ENCODE measurements around the gene CTBP2. TPM values are rescaled to one million over a fixed set of nuclear protein-coding genes. Genes with fewer than 3 reads are reported as not detected.

CTBP2 gene
- polyA plus RNA-seq, 1 experiment: 72.9 TPM

DNA sequence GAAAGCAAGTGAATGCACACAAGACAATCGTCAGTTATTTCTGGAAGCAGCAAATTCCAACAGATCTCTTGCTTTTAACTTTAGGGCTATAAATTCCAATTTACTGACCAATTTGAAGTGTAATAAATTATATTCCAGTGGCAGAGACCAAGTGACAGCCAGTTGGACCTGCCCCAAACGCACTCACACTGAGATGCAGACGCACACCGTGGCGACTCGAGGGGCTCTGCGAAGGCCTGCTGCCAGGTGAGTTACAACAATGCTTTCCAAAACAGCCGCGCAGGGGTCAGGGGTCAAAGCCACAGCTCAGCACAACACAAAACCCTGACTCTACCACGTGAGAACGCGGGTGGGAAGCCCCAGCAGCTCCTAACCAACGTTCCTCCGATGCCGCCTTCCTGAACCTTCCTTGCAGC is 121.0 kb downstream of the CTBP2 start:
- CTCF ChIA-PET: interaction anchor here (0.9 to 1.5 kb wide), 2 partner anchors 9 to 18 kb away, joined by 3 to 7 read pairs; no protein-coding TSS in a partner anchor
- TF ChIP-seq, protein P1, sequence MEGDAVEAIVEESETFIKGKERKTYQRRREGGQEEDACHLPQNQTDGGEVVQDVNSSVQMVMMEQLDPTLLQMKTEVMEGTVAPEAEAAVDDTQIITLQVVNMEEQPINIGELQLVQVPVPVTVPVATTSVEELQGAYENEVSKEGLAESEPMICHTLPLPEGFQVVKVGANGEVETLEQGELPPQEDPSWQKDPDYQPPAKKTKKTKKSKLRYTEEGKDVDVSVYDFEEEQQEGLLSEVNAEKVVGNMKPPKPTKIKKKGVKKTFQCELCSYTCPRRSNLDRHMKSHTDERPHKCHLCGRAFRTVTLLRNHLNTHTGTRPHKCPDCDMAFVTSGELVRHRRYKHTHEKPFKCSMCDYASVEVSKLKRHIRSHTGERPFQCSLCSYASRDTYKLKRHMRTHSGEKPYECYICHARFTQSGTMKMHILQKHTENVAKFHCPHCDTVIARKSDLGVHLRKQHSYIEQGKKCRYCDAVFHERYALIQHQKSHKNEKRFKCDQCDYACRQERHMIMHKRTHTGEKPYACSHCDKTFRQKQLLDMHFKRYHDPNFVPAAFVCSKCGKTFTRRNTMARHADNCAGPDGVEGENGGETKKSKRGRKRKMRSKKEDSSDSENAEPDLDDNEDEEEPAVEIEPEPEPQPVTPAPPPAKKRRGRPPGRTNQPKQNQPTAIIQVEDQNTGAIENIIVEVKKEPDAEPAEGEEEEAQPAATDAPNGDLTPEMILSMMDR (IDR thresholded peaks at IDR 0.05; ENCODE audit: insufficient read depth, low read depth, low read length): no peak

DNA sequence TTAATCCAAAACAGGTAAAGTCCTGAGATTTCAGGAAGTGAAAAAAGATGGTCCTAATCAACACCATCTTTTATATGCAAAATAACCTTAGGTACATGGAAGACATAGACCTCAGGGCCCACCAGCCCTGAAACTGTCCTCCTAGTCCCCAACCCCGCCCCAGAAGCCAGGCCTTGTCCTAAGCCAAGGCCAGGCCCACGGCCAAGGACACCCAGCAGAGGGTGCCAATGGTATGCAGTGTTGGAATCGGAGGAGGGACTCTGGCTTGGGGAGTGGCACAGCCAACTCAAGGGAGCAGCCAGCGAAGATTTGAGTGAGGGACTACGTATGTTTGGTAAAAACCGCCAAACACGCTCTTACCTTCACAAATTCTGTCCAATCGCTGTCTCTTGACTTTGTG is 121.7 kb downstream of the CTBP2 start:
- ChIA-PET CTCF (interaction anchor here (1.5 kb wide), 1 partner anchor 9 kb away, joined by 7 read pairs; no protein-coding TSS in a partner anchor), POLR2A (no interaction called here)
- DNase-seq (ENCODE audit: low read depth): no peak
- Histone ChIP-seq H3K4me3 (ENCODE audit: low read depth, low read length) (no peak overlapping the region), H3K27me3 (ENCODE audit: control insufficient read depth, insufficient read depth, low read length) (no peaks in the 10 kb centered on the region), H3K36me3 (ENCODE audit: control insufficient read depth, insufficient read depth, low read length) (no peaks in the 10 kb centered on the region; the same call in 1 of the 2 replicates)
- TF ChIP-seq, protein P1 (IDR thresholded peaks at IDR 0.05; ENCODE audit: insufficient read depth, low read depth, low read length): peak; percentile 25; the same call in 1 of the 2 replicates

More for the DNA sequence above, 121.0 kb downstream of the CTBP2 start:
- POLR2A ChIA-PET: no interaction called here
- DNase-seq (ENCODE audit: low read depth): no peak
- H3K36me3 ChIP-seq (ENCODE audit: control insufficient read depth, insufficient read depth, low read length): no peaks in the 10 kb centered on the region; the same call in 1 of the 2 replicates
- H3K27me3 ChIP-seq (ENCODE audit: control insufficient read depth, insufficient read depth, low read length): no peaks in the 10 kb centered on the region
- no peak overlapping the region for H3K4me3 ChIP-seq (ENCODE audit: low read depth, low read length)

DNA sequence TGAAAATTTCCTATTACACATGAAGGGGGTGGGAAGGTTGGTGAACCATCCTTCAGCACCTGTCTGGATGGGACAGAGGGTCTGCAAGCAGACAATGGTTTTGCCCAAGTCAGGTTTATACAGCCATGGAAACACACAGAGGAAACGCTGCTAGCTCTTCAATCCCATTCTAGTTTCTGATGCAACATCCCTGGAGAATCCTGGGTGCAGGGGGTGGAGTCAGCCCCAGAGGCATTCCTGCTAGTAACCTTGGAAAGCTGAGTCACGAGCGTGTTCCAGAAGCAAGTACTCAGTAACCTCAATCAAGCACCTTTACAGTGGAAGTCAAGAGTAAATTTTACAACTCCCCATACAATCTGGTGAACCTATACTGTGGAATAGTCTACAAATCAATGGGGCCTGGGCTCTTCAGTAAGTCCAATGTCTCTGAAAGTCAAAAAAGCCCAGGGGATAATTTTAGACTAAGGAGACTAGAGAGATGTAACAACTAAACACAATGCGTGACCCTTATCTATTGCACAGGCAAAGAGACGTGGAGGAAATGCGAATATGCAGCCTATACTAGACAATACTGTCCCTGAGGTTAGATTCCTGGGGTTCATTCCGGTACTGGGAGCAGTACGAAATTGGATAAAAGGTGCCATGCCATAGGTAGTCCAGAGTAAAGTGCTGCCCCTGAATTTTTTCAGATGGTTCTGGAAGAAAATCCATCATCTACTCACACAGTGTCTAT is 123.1 kb downstream of the CTBP2 start:
- Histone ChIP-seq H3K27me3 (ENCODE audit: control insufficient read depth, insufficient read depth, low read length) (no peaks in the 10 kb centered on the region), H3K4me3 (ENCODE audit: low read depth, low read length) (no peak overlapping the region), H3K36me3 (ENCODE audit: control insufficient read depth, insufficient read depth, low read length) (peaks cover 5% of the 10 kb centered on the region)
- TF ChIP-seq, protein P1 (IDR thresholded peaks at IDR 0.05; ENCODE audit: insufficient read depth, low read depth, low read length): no peak
- DNase-seq (ENCODE audit: low read depth): no peak
- ChIA-PET POLR2A (no interaction called here), CTCF (interaction anchor here (0.6 to 4.5 kb wide), 4 partner anchors 10 to 45 kb away, joined by 3 to 29 read pairs (median 6); no protein-coding TSS in a partner anchor)

DNA sequence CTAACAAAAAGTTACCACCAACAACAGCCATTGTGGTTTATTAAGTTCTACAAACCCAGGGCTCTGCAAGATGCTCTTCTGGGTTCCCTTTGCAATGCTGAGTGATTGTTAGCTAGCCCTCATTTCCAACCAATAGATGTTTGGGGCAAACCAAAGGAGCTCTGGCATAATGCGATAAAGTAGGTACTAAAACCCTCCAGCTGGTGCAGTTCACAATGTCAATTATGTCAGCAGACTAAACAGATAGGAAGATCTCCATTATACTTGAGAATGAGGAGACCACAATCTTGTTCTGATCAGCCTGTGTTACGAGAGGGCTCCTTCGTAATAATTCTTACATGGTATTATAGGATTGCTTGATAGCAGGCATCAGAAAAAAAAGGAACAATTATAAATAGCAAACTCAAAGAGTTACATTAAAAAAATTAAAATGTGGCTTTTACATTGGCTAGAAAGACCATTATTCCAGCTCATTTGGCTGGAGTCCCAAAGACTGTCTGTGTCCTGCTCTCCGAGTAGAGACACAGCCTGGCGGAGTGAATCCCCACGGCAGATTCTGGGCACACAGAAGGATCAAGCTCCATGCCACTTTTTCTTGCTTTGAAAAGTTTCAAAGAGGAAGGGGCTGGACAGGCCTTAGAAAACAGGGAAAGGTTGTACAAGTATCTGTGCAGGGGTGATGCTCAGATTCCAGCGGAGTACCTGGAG is 124.6 kb downstream of the CTBP2 start:
- Histone ChIP-seq H3K4me3 (ENCODE audit: low read depth, low read length) (0 out of 2 replicates have a peak overlapping the region, but pooled peaks have one; percentile 1), H3K27me3 (ENCODE audit: control insufficient read depth, insufficient read depth, low read length) (no peaks in the 10 kb centered on the region), H3K36me3 (ENCODE audit: control insufficient read depth, insufficient read depth, low read length) (peaks cover 5% of the 10 kb centered on the region)
- TF ChIP-seq, protein P1 (IDR thresholded peaks at IDR 0.05; ENCODE audit: insufficient read depth, low read depth, low read length): no peak
- no peak for DNase-seq (ENCODE audit: low read depth)
- ChIA-PET CTCF (interaction anchor here (1.3 to 4.5 kb wide), 4 partner anchors 12 to 44 kb away, joined by 4 to 29 read pairs (median 8); no protein-coding TSS in a partner anchor), POLR2A (no interaction called here)

DNA sequence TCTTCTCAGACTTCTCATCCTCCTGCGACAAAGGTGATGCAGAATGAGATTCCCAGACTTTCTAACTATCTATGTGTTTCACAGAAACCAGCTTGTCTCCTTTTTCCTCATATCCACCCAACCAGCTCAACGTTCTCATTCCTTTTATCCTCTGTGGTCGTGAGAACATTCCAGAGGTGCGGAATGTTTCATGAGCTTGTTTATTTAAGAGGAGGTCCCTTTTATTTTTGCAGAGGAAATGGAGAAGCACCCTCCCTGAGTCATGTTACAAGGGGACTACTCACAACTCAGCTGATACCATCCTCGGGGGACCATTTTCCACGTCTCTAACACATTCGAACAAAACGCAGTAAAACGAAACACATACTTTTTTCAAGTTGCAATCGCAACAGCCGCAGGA is 125.2 kb downstream of the CTBP2 start:
- ChIA-PET POLR2A (interaction anchor here (0.5 to 0.6 kb wide), 2 partner anchors 65 to 288 kb away, joined by 3 to 5 read pairs; no protein-coding TSS in a partner anchor), CTCF (interaction anchor here (1.3 to 4.5 kb wide), 4 partner anchors 13 to 43 kb away, joined by 4 to 29 read pairs (median 8); no protein-coding TSS in a partner anchor)
- H3K27me3 ChIP-seq (ENCODE audit: control insufficient read depth, insufficient read depth, low read length): no peaks in the 10 kb centered on the region
- 0 out of 2 replicates have a peak overlapping the region, but pooled peaks have one; percentile 1 for H3K4me3 ChIP-seq (ENCODE audit: low read depth, low read length)
- peak; percentile 87 for DNase-seq (ENCODE audit: low read depth)
- peaks cover 5% of the 10 kb centered on the region for H3K36me3 ChIP-seq (ENCODE audit: control insufficient read depth, insufficient read depth, low read length)
- TF ChIP-seq, protein P1 (IDR thresholded peaks at IDR 0.05; ENCODE audit: insufficient read depth, low read depth, low read length): no peak
